ENCODE measurements around the gene DNLZ.

The DNLZ gene

DNA sequence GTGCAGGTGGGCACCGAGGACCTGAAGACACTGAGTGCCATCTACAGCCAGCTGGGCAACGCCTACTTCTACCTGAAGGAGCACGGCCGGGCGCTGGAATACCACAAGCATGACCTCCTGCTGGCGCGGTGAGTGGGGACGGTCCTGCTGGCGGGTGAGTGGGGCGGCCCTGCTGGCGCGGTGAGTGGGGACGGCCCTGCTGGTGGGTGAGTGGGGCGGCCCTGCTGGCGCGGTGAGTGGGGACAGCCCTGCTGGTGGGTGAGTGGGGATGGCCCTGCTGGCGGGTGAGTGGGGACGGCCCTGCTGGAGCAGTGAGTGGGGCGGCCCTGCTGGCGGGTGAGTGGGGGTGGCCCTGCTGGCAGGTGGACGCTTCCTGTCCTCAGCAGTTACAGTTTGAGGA lies 29.0 kb downstream of the DNLZ start (continued):
- TF ChIP-seq, protein P1, sequence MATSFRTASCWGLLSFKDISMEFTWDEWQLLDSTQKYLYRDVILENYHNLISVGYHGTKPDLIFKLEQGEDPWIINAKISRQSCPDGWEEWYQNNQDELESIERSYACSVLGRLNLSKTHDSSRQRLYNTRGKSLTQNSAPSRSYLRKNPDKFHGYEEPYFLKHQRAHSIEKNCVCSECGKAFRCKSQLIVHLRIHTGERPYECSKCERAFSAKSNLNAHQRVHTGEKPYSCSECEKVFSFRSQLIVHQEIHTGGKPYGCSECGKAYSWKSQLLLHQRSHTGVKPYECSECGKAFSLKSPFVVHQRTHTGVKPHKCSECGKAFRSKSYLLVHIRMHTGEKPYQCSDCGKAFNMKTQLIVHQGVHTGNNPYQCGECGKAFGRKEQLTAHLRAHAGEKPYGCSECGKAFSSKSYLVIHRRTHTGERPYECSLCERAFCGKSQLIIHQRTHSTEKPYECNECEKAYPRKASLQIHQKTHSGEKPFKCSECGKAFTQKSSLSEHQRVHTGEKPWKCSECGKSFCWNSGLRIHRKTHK (tag by site-specific recombination; IDR thresholded peaks at IDR 0.05), result no peak
- TF ChIP-seq, protein P2, sequence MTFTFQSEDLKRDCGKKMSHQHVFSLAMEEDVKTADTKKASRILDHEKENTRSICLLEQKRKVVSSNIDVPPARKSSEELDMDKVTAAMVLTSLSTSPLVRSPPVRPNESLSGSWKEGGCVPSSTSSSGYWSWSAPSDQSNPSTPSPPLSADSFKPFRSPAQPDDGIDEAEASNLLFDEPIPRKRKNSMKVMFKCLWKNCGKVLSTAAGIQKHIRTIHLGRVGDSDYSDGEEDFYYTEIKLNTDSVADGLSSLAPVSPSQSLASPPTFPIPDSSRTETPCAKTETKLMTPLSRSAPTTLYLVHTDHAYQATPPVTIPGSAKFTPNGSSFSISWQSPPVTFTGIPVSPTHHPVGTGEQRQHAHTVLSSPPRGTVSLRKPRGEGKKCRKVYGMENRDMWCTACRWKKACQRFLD (tag by site-specific recombination; IDR thresholded peaks at IDR 0.05), result no peak
- TF ChIP-seq, protein P3, sequence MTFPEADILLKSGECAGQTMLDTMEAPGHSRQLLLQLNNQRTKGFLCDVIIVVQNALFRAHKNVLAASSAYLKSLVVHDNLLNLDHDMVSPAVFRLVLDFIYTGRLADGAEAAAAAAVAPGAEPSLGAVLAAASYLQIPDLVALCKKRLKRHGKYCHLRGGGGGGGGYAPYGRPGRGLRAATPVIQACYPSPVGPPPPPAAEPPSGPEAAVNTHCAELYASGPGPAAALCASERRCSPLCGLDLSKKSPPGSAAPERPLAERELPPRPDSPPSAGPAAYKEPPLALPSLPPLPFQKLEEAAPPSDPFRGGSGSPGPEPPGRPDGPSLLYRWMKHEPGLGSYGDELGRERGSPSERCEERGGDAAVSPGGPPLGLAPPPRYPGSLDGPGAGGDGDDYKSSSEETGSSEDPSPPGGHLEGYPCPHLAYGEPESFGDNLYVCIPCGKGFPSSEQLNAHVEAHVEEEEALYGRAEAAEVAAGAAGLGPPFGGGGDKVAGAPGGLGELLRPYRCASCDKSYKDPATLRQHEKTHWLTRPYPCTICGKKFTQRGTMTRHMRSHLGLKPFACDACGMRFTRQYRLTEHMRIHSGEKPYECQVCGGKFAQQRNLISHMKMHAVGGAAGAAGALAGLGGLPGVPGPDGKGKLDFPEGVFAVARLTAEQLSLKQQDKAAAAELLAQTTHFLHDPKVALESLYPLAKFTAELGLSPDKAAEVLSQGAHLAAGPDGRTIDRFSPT (tag by site-specific recombination; IDR thresholded peaks at IDR 0.05), result peak; percentile 12; the same call in 1 of the 2 replicates
- TF ChIP-seq ZNF843 (tag by site-specific recombination; IDR thresholded peaks at IDR 0.05) (no peak), ZNF223 (tag by site-specific recombination; IDR thresholded peaks at IDR 0.05) (no peak), ZNF785 (tag by site-specific recombination; IDR thresholded peaks at IDR 0.05) (no peak), IKZF3 (tag by site-specific recombination; IDR thresholded peaks at IDR 0.05) (no peak), ZNF473 (tag by site-specific recombination; IDR thresholded peaks at IDR 0.05) (no peak), ZNF221 (tag by site-specific recombination; IDR thresholded peaks at IDR 0.05; ENCODE audit: borderline replicate concordance) (no peak), ZNF830 (tag by site-specific recombination; IDR thresholded peaks at IDR 0.05; ENCODE audit: low read depth) (no peak)

DNA sequence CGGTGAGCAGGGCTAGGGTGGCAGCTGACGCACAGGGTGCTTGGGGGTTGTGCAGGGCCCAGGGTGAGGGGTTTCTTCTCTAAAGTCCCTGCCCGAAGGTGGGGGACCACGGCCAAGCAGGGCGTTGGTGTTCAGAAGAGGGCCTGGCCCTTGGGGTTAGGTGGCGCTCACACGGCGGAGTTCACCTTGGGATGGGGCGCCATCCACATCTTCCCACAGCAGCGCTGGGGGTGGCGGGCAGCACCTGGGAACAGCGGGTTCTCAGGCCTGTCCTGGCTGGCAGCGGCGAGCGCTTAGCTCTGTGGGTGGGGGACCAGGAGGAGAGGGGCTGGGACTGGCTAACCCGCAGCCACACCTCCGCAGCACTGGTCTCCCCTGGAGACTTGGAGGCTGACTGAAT lies 30.1 kb downstream of the DNLZ start:
- H3K9me3 ChIP-seq (ENCODE audit: control insufficient read depth, insufficient read depth, low read depth, low read length), result no peaks in the 10 kb centered on the region
- H3K36me3 ChIP-seq (ENCODE audit: control insufficient read depth in 2 of 2, insufficient read depth in 1 of 2, low read length in 2 of 2), result peaks cover 0 to 48% of the 10 kb centered on the region in 2 experiments; a peak in 1 of 3 replicates
- TF ChIP-seq, protein P4, sequence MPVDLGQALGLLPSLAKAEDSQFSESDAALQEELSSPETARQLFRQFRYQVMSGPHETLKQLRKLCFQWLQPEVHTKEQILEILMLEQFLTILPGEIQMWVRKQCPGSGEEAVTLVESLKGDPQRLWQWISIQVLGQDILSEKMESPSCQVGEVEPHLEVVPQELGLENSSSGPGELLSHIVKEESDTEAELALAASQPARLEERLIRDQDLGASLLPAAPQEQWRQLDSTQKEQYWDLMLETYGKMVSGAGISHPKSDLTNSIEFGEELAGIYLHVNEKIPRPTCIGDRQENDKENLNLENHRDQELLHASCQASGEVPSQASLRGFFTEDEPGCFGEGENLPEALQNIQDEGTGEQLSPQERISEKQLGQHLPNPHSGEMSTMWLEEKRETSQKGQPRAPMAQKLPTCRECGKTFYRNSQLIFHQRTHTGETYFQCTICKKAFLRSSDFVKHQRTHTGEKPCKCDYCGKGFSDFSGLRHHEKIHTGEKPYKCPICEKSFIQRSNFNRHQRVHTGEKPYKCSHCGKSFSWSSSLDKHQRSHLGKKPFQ (tag by site-specific recombination; IDR thresholded peaks at IDR 0.05), result no peak
- TF ChIP-seq ZNF341 (tag by site-specific recombination; IDR thresholded peaks at IDR 0.05; ENCODE audit: low read depth) (0 out of 2 replicates have a peak, but pooled peaks have one; percentile 34), GLIS1 (tag by site-specific recombination; IDR thresholded peaks at IDR 0.05) (peak; percentile 45; the same call in 1 of the 2 replicates), OSR2 (tag by site-specific recombination; IDR thresholded peaks at IDR 0.05) (no peak), ZNF121 (tag by site-specific recombination; IDR thresholded peaks at IDR 0.05) (no peak)
- H3K4me3 ChIP-seq (ENCODE audit: low read depth, low read length), result no peak overlapping the region
- ChIA-PET POLR2A (no interaction called here), CTCF (no interaction called here)
- no peak overlapping the region for H3K27ac ChIP-seq (ENCODE audit: extremely low read depth, low read depth, low read length)
- H3K4me1 ChIP-seq (ENCODE audit: control insufficient read depth, insufficient read depth, low read length), result peaks cover 3% of the 10 kb centered on the region

DNA sequence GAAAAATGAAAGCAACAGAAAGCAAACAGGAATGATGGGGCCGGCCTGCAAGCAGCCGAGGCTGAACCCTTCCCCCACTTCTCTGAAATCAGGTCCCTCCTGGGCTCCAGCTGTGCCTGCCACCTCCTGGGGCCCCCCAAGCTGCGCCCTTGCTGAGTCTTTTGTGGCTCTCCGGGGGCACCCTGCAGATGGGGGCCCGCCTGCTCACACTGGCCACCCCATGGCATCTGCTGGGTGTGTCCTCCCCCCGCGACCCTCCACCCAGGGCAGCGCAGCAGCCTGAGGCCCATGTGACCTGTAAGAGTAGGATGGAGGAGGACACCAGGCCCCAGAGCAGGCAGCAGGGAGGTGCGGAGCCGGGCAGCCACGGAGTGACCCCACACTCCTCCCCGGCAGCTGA lies 30.5 kb downstream of the DNLZ start:
- Histone ChIP-seq H3K4me1 (ENCODE audit: control insufficient read depth, insufficient read depth, low read length) (peaks cover 8% of the 10 kb centered on the region), H3K4me3 (ENCODE audit: low read depth, low read length) (no peak overlapping the region), H3K9me3 (ENCODE audit: control insufficient read depth, insufficient read depth, low read depth, low read length) (no peaks in the 10 kb centered on the region), H3K27ac (ENCODE audit: extremely low read depth, low read depth, low read length) (no peak overlapping the region), H3K36me3 (ENCODE audit: control insufficient read depth in 2 of 2, insufficient read depth in 1 of 2, low read length in 2 of 2) (peaks cover 0 to 44% of the 10 kb centered on the region in 2 experiments; a peak in 1 of 3 replicates)
- TF ChIP-seq ZNF311 (tag by site-specific recombination; IDR thresholded peaks at IDR 0.05; ENCODE audit: borderline replicate concordance) (no peak), ZNF48 (tag by site-specific recombination; IDR thresholded peaks at IDR 0.05) (no peak), GLIS1 (tag by site-specific recombination; IDR thresholded peaks at IDR 0.05) (peak; percentile 51; the same call in 1 of the 2 replicates), SCRT2 (tag by site-specific recombination; IDR thresholded peaks at IDR 0.05) (no peak), ZIC2 (tag by site-specific recombination; IDR thresholded peaks at IDR 0.05) (peak; percentile 94)
- ChIA-PET POLR2A (no interaction called here), CTCF (no interaction called here)
